ENCODE measurements around the gene VEPH1. TPM values are rescaled to one million over a fixed set of nuclear protein-coding genes. Genes with fewer than 3 reads are reported as not detected.

VEPH1 gene
- total and polyA plus RNA-seq, 2 donors (not counting 1 experiment from before 2014, with no cell fraction given), result not detected

DNA sequence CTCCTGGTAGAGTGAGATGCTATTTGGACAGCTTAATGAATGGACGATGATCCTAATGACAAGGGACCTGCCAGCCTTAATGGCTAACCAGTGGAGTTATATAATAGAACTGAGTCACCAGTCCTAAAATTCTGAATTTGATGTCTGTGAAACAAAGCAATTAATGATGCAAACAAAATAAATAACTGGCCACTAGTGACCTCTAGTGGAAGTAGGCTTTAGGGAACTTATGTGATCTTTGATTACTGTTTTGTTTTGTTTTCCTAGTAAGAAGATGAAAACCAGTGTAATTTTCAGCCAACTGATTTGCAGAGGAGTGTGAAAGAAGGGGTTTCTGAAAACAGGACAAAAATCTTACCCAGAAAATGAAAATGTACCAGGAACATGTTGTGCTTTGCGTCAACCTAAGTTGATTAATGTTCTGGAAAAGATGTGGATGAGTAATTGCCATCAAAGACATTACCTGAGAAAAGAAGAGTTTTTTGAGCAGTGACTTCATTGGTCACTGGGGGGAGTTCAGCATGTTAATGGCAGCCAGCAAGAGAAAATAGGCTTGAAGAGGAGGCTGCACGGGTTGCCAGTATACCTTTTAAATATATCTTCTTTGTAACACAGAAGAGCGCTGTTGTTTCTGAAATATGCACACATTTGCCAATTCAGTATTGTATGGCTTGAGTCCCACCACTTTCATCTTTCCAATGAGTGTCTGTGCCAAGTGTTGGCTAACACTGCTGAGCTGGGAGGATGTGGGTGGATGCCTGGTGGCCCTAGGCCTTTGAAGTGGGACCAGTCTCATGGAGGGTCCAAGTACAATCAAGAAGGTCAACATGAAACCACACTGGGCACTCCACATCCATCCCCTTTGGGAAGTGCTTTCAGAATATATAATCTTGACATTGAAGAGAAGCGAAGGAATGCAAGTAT lies 9.3 kb downstream of the VEPH1 start:
- H3K4me1 Mint-ChIP-seq, result peaks cover 1% of the 10 kb centered on the region
- H3K9me3 ChIP-seq (ENCODE audit: control extremely low read depth in 1 of 3, control insufficient read depth in 2 of 3, insufficient read depth in 1 of 3, low read length in 2 of 3), result no peaks in the 10 kb centered on the region
- no peaks in the 10 kb centered on the region for H4K20me1 ChIP-seq (ENCODE audit: control insufficient read depth, insufficient read depth, low read length, poor library complexity, severe bottlenecking)
- POLR2A ChIA-PET, result no interaction called here
- H3K4me1 ChIP-seq (ENCODE audit: control insufficient read depth in 2 of 2, insufficient read depth in 2 of 2, low read length in 2 of 2), result no peaks in the 10 kb centered on the region
- no peaks in the 10 kb centered on the region for H3K9me3 Mint-ChIP-seq (ENCODE audit: insufficient read depth)
- no peak overlapping the region for H3K27ac Mint-ChIP-seq
- H3K4me3 Mint-ChIP-seq, result no peak overlapping the region
- H3K27me3 Mint-ChIP-seq, result peaks cover 30% of the 10 kb centered on the region
- no peak overlapping the region for H3K4me3 ChIP-seq (ENCODE audit: control extremely low read depth in 1 of 5, extremely low read depth in 1 of 5, insufficient read depth in 1 of 5, low read depth in 2 of 5, low read length in 4 of 5)
- no peaks in the 10 kb centered on the region for H3K27me3 ChIP-seq (replicated peaks in 1 of 4; ENCODE audit: control extremely low read depth in 1 of 4, control insufficient read depth in 3 of 4, insufficient read depth in 4 of 4, low read length in 3 of 4)
- ATAC-seq (ENCODE audit: low read depth) (no peak), DNase-seq (peak; percentile 13)
- H3K9ac ChIP-seq (ENCODE audit: low read length), result no peak overlapping the region
- no peak overlapping the region for H2AFZ ChIP-seq (ENCODE audit: insufficient read depth, low read depth, low read length, poor library complexity, severe bottlenecking)
- no peak overlapping the region for H3K4me2 ChIP-seq (replicated peaks; ENCODE audit: low read depth, low read length, poor library complexity, severe bottlenecking)
- H3K27ac ChIP-seq (ENCODE audit: low read length in 2 of 2), result no peak overlapping the region
- intact Hi-C loops (cut with micrococcal nuclease), result loop anchor here (5.0 kb wide), 1 partner anchor 1342 kb away; no protein-coding TSS in a partner anchor
- no peaks in the 10 kb centered on the region for H3K79me2 ChIP-seq (ENCODE audit: control insufficient read depth, insufficient read depth, low read length)
- 87% methylated on average over 2 of the region's 5 CpGs for WGBS (ENCODE audit: insufficient coverage)
- no peak for TF ChIP-seq EZH2 (IDR thresholded peaks at IDR 0.05; ENCODE audit: borderline replicate concordance, insufficient read depth, low read depth, low read length, poor library complexity, severe bottlenecking)
- TF ChIP-seq, protein P1, sequence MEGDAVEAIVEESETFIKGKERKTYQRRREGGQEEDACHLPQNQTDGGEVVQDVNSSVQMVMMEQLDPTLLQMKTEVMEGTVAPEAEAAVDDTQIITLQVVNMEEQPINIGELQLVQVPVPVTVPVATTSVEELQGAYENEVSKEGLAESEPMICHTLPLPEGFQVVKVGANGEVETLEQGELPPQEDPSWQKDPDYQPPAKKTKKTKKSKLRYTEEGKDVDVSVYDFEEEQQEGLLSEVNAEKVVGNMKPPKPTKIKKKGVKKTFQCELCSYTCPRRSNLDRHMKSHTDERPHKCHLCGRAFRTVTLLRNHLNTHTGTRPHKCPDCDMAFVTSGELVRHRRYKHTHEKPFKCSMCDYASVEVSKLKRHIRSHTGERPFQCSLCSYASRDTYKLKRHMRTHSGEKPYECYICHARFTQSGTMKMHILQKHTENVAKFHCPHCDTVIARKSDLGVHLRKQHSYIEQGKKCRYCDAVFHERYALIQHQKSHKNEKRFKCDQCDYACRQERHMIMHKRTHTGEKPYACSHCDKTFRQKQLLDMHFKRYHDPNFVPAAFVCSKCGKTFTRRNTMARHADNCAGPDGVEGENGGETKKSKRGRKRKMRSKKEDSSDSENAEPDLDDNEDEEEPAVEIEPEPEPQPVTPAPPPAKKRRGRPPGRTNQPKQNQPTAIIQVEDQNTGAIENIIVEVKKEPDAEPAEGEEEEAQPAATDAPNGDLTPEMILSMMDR (IDR thresholded peaks at IDR 0.05), result peak; percentile 51
- H3K36me3 ChIP-seq (replicated peaks in 1 of 2; ENCODE audit: control extremely low read depth in 1 of 2, control insufficient read depth in 1 of 2, extremely low read depth in 1 of 2, insufficient read depth in 2 of 2, low read length in 1 of 2), result no peaks in the 10 kb centered on the region
- CTCF ChIA-PET, result no interaction called here

DNA sequence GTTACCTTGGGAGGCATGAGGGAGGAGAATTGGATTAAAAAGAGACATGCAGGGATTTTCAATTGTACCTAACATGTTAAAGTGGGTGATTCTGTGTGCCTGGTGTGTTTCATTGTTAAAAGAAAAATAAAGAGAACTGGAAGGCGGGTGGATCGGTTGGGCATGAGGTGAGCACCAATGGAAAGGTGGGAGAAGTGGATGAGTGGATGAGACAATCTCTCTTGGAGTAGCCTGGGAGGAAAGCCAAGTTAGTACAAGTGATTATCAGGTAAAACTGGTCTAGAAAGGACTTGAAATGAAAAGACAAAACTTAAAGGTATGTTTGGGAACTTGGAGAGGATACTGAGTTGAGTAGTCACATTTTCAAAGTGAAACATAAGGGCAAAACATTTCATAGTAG lies 12.1 kb downstream of the VEPH1 start:
- no peaks in the 10 kb centered on the region for H3K9me3 Mint-ChIP-seq (ENCODE audit: insufficient read depth)

More for the DNA sequence above, 12.1 kb downstream of the VEPH1 start:
- no peaks in the 10 kb centered on the region for H3K79me2 ChIP-seq (ENCODE audit: control insufficient read depth, insufficient read depth, low read length)
- WGBS (ENCODE audit: insufficient coverage), result 97% methylated on average over 2 of the region's 2 CpGs
- H3K27ac Mint-ChIP-seq, result no peak overlapping the region
- intact Hi-C loops (cut with micrococcal nuclease), result loop anchor here (5.0 kb wide), 1 partner anchor 1339 kb away; no protein-coding TSS in a partner anchor
- ATAC-seq (ENCODE audit: low read depth) (no peak), DNase-seq (no peak)
- H2AFZ ChIP-seq (ENCODE audit: insufficient read depth, low read depth, low read length, poor library complexity, severe bottlenecking), result no peak overlapping the region
- H3K27me3 Mint-ChIP-seq, result peaks cover 13% of the 10 kb centered on the region
- H3K27me3 ChIP-seq (replicated peaks in 1 of 4; ENCODE audit: control extremely low read depth in 1 of 4, control insufficient read depth in 3 of 4, insufficient read depth in 4 of 4, low read length in 3 of 4), result no peaks in the 10 kb centered on the region
- H3K36me3 ChIP-seq (replicated peaks in 1 of 2; ENCODE audit: control extremely low read depth in 1 of 2, control insufficient read depth in 1 of 2, extremely low read depth in 1 of 2, insufficient read depth in 2 of 2, low read length in 1 of 2), result no peaks in the 10 kb centered on the region
- H4K20me1 ChIP-seq (ENCODE audit: control insufficient read depth, insufficient read depth, low read length, poor library complexity, severe bottlenecking), result no peaks in the 10 kb centered on the region
- no peak overlapping the region for H3K4me3 ChIP-seq (ENCODE audit: control extremely low read depth in 1 of 5, extremely low read depth in 1 of 5, insufficient read depth in 1 of 5, low read depth in 2 of 5, low read length in 4 of 5)
- H3K4me1 ChIP-seq (ENCODE audit: control insufficient read depth in 2 of 2, insufficient read depth in 2 of 2, low read length in 2 of 2), result no peaks in the 10 kb centered on the region
- TF ChIP-seq EZH2 (IDR thresholded peaks at IDR 0.05; ENCODE audit: borderline replicate concordance, insufficient read depth, low read depth, low read length, poor library complexity, severe bottlenecking), result no peak
- TF ChIP-seq, protein P1 (IDR thresholded peaks at IDR 0.05), result no peak
- no peak overlapping the region for H3K4me3 Mint-ChIP-seq
- ChIA-PET CTCF (no interaction called here), POLR2A (no interaction called here)
- H3K4me1 Mint-ChIP-seq, result no peaks in the 10 kb centered on the region
- H3K4me2 ChIP-seq (replicated peaks; ENCODE audit: low read depth, low read length, poor library complexity, severe bottlenecking), result no peak overlapping the region
- no peak overlapping the region for H3K9ac ChIP-seq (ENCODE audit: low read length)
- no peaks in the 10 kb centered on the region for H3K9me3 ChIP-seq (ENCODE audit: control extremely low read depth in 1 of 3, control insufficient read depth in 2 of 3, insufficient read depth in 1 of 3, low read length in 2 of 3)
- H3K27ac ChIP-seq (ENCODE audit: low read length in 2 of 2), result no peak overlapping the region

All from B cell (primary cell).